ENCODE measurements around the gene KCNH1. TPM values are rescaled to one million over a fixed set of nuclear protein-coding genes. Genes with fewer than 3 reads are reported as not detected.

KCNH1 gene
- total and polyA plus RNA-seq, 2 of the 4 experiments (the other 2 are of a cell fraction), result 0.27 to 0.54 TPM

- Histone ChIP-seq H2AFZ (replicated peaks; ENCODE audit: low read length, poor library complexity) (no peak overlapping the region), H3K4me2 (ENCODE audit: low read depth, low read length) (no peak overlapping the region), H4K91ac (ENCODE audit: insufficient read depth, low read depth, low read length) (no peak overlapping the region), H3K9me1 (ENCODE audit: insufficient read depth, low read length) (no peaks in the 10 kb centered on the region), H3K9ac (ENCODE audit: low read depth, low read length) (no peak overlapping the region), H4K5ac (ENCODE audit: low read depth, low read length) (no peak overlapping the region), H3K4me3 (ENCODE audit: insufficient read depth, low read depth, low read length) (no peak overlapping the region), H3K4ac (ENCODE audit: low read depth, low read length) (no peak overlapping the region), H4K8ac (ENCODE audit: low read depth in 2 of 2, low read length in 2 of 2) (no peak overlapping the region), H2BK120ac (ENCODE audit: low read depth, low read length) (no peak overlapping the region), H3K18ac (ENCODE audit: low read depth, low read length) (no peak overlapping the region), H2BK20ac (ENCODE audit: low read depth, low read length) (no peak overlapping the region), H3K27ac (ENCODE audit: insufficient read depth, low read length) (no peak overlapping the region), H3K36me3 (ENCODE audit: control insufficient read depth, insufficient read depth, low read length) (no peaks in the 10 kb centered on the region), H2BK15ac (ENCODE audit: low read depth, low read length) (no peak overlapping the region), H3K4me1 (ENCODE audit: control insufficient read depth, insufficient read depth, low read length) (no peaks in the 10 kb centered on the region), H3K14ac (replicated peaks; ENCODE audit: low read depth, low read length) (no peak overlapping the region), H4K20me1 (ENCODE audit: insufficient read depth, low read length) (no peaks in the 10 kb centered on the region), H3K27me3 (ENCODE audit: control insufficient read depth, insufficient read depth, low read length) (no peaks in the 10 kb centered on the region), H3K79me1 (ENCODE audit: low read depth in 1 of 2, low read length in 2 of 2) (no peaks in the 10 kb centered on the region), H3K56ac (ENCODE audit: extremely low read depth, insufficient read depth, low read length) (no peak overlapping the region), H3K23ac (ENCODE audit: low read depth, low read length) (no peak overlapping the region), H2AK9ac (replicated peaks; ENCODE audit: low read depth, low read length, poor library complexity) (no peak overlapping the region), H2AK5ac (ENCODE audit: low read depth, low read length) (no peak overlapping the region), H2BK5ac (ENCODE audit: low read depth, low read length, poor library complexity, severe bottlenecking) (no peak overlapping the region), H3K9me3 (ENCODE audit: control insufficient read depth, insufficient read depth, low read length) (no peaks in the 10 kb centered on the region)
- POLR2A ChIA-PET (ENCODE audit: unreplicated experiment), result no interaction called here
- ATAC-seq (ENCODE audit: low read depth) (no peak), DNase-seq (no peak)
- in situ Hi-C loops (cut with MboI; ENCODE audit: low sequenced_read_pairs), result no loop called here
- BruUV-seq (replicated peaks), result no TSS peak
- 11% methylated on average over 1 of the region's 2 CpGs; no CpG with 5 or more reads in 1 of the 2 experiments for WGBS, 2 experiments (ENCODE audit: extremely low coverage in 2 of 2, insufficient read length in 1 of 2)
- intact Hi-C loops (cut with micrococcal nuclease), result no loop called here
- dilution Hi-C loops (cut with HindIII; ENCODE audit: low sequenced_read_pairs, unreplicated experiment), result no loop called here
- TF ChIP-seq BHLHE40 (IDR thresholded peaks at IDR 0.05; ENCODE audit: low read depth, low read length), result no peak
- CTCF ChIA-PET, result no interaction called here
These were observed 233.1 kb downstream of the KCNH1 start for GRCh38 chr1:210900820-210901219.
